HepG2 (cell line): ENCODE measurements around the gene FGD5. TPM values are rescaled to one million over a fixed set of nuclear protein-coding genes. Genes with fewer than 3 reads are reported as not detected.

Experiments used
- EEA1 ChIP-seq: sonication (generic); formaldehyde crosslinking; IDR thresholded peaks from 2 replicates; pipeline ENCODE4 v1.5.1; 2020; ENCODE audit warnings: mild to moderate bottlenecking, missing genetic modification reagents, borderline replicate concordance
- FOXJ3 ChIP-seq: sonication (generic); formaldehyde crosslinking; IDR thresholded peaks from 2 replicates; pipeline ENCODE4 v1.4.0; 2020; ENCODE audit warnings: missing genetic modification reagents, mild to moderate bottlenecking, borderline replicate concordance
- HMGA1 ChIP-seq: sonication (generic); formaldehyde crosslinking; conservative IDR thresholded peaks from 2 replicates; pipeline ENCODE4 v1.4.0; 2020; ENCODE audit warnings: missing genetic modification reagents
- HOXA7 ChIP-seq: sonication (generic); formaldehyde crosslinking; IDR thresholded peaks from 2 replicates; pipeline ENCODE4 v1.8.1; 2022; ENCODE audit warnings: mild to moderate bottlenecking, missing genetic modification reagents, moderate library complexity
- ISX ChIP-seq: sonication (generic); formaldehyde crosslinking; conservative IDR thresholded peaks from 2 replicates; pipeline ENCODE4 v1.5.0; 2020; ENCODE audit warnings: missing genetic modification reagents
- MZF1 ChIP-seq: sonication (generic); formaldehyde crosslinking; IDR thresholded peaks from 2 replicates; pipeline ENCODE4 v1.8.1; 2023; ENCODE audit warnings: mild to moderate bottlenecking, missing genetic modification reagents, borderline replicate concordance
- NBN ChIP-seq: fragments of 450-650 bp; conservative IDR thresholded peaks from 2 replicates; pipeline ENCODE4 v1.6.1; 2017
- NFYC ChIP-seq: IDR thresholded peaks from 2 replicates; pipeline ENCODE4 v1.6.1; 2016; ENCODE audit warnings: missing genetic modification reagents, missing compliant biosample characterization
- NRL ChIP-seq: sonication (generic); formaldehyde crosslinking; IDR thresholded peaks from 2 replicates; pipeline ENCODE4 v1.5.0; 2020; ENCODE audit warnings: missing genetic modification reagents, mild to moderate bottlenecking, moderate library complexity, borderline replicate concordance
- PLSCR1 ChIP-seq: sonication (generic); formaldehyde crosslinking; IDR thresholded peaks from 2 replicates; pipeline ENCODE4 v1.5.0; 2020; ENCODE audit warnings: missing genetic modification reagents, mild to moderate bottlenecking, borderline replicate concordance
- SMAD1 ChIP-seq: sonication (generic); formaldehyde crosslinking; IDR thresholded peaks from 2 replicates; pipeline ENCODE4 v1.4.0; 2020; ENCODE audit warnings: missing genetic modification reagents, low read depth, mild to moderate bottlenecking, borderline replicate concordance
- THYN1 ChIP-seq: sonication (generic); formaldehyde crosslinking; IDR thresholded peaks from 2 replicates; pipeline ENCODE4 v1.8.1; 2023; ENCODE audit warnings: low read depth, mild to moderate bottlenecking, moderate library complexity, missing genetic modification reagents, borderline replicate concordance
- TRAFD1 ChIP-seq: sonication (generic); formaldehyde crosslinking; IDR thresholded peaks from 2 replicates; pipeline ENCODE4 v1.5.1; 2020; ENCODE audit warnings: missing genetic modification reagents, mild to moderate bottlenecking, borderline replicate concordance
- ZBTB34 ChIP-seq: sonication (generic); formaldehyde crosslinking; IDR thresholded peaks from 2 replicates; pipeline ENCODE4 v1.8.0; 2022; ENCODE audit warnings: mild to moderate bottlenecking, missing genetic modification reagents
- ZNF251 ChIP-seq: sonication (generic); formaldehyde crosslinking; IDR thresholded peaks from 2 replicates; pipeline ENCODE4 v1.9.0; 2021; ENCODE audit warnings: mild to moderate bottlenecking, missing genetic modification reagents
- ZNF672 ChIP-seq: sonication (generic); formaldehyde crosslinking; IDR thresholded peaks from 2 replicates; pipeline ENCODE4 v1.8.1; 2022; ENCODE audit warnings: missing genetic modification reagents
- ZNF710 ChIP-seq: sonication (generic); formaldehyde crosslinking; IDR thresholded peaks from 2 replicates; pipeline ENCODE4 v1.5.0; 2020; ENCODE audit warnings: mild to moderate bottlenecking, missing genetic modification reagents, borderline replicate concordance
- polyA plus RNA-seq, 8 experiments: library from polyadenylated mRNA; depleted of rRNA in 3 of 8; stranded (reverse) in 7 of 8; unstranded in 1 of 8; fragments of >200 nt; fragmentation: Illumina TruSeq in 4 of 8; extraction: Trizol in 4 of 8; gene quantifications; 2 replicates each; pipeline versions ENCODE4 v1.2.1 to v1.2.3, GENCODE V29; 2011 to 2016; ENCODE audit warnings: low read depth in 4 of 8, missing spikeins in 1 of 8, mixed read lengths in 1 of 8; ENCODE audit not compliant: insufficient read depth in 1 of 8
- total RNA-seq, 5 experiments: library from RNA; depleted of rRNA; stranded (reverse); fragments of >200 nt; fragmentation: Illumina TruSeq; extraction: Trizol; gene quantifications; 2 replicates each; pipeline ENCODE4 v1.2.3, GENCODE V29; 2016; ENCODE audit warnings: low read depth in 1 of 5
- TF ChIP-seq, protein P1 (sequence below): sonication (generic); formaldehyde crosslinking; IDR thresholded peaks from 2 replicates; pipeline ENCODE4 v1.9.0; 2021; ENCODE audit warnings: missing genetic modification reagents, borderline replicate concordance
- TF ChIP-seq, protein P2 (sequence below): IDR thresholded peaks from 2 replicates; pipeline ENCODE4 v1.6.1; 2016; ENCODE audit warnings: control low read depth

FGD5 gene
- total and polyA plus RNA-seq, 2 of the 13 experiments (the other 11 are each of a cell fraction or from before 2014, with no cell fraction given) = 0.17 TPM; not detected in 1

DNA sequence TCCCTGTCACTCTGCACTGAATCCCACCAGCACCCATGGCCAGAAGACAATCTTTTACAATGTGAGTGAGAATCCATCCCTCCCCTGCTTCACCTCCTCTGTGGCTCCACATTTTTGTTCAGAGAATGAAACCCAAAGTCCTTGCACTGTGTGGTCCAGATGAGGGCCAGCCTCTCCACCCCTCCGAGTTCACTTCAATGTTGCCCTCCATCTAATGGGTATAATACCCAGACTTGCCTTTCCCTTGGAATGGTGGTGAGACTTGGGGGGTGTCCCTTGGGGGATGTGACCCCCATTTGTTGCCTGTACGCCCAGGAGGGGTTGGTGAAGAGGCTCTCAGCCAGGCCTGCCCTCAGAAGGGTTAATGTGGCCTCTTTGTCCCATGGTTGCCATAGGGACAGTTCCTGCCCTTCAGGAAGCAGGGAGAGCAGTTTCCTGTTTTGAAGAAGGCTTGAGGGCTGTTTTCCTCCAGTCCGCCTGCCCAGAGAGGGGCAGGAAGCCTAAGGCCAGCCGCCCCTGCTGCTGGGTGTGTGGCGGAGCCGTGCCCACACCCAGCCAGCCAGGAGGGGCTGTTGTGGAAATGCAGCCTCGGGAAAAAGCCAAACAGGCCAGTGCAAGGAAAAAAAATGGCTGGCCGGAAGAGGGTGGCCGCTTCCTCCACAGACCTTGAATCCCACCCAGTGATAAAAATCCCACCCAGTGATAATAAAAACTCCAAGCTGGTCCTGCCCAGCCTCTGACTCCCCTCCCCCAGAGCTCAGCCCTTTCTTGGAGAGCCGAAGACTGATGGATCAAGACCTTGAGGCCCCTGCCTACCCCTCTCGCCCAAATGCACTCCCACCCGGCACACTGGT lies 14.6 kb upstream of the FGD5 start (continued):
- TF ChIP-seq ZNF251 (CRISPR knock-in tag) (no peak), ZNF672 (CRISPR knock-in tag) (no peak), HOXA7 (CRISPR knock-in tag) (no peak), ISX (CRISPR knock-in tag) (no peak), NFYC (CRISPR knock-in tag) (no peak), THYN1 (CRISPR knock-in tag) (no peak), HMGA1 (CRISPR knock-in tag) (no peak), PLSCR1 (CRISPR knock-in tag) (no peak), ZNF710 (CRISPR knock-in tag) (no peak), MZF1 (no peak), TRAFD1 (CRISPR knock-in tag) (no peak), SMAD1 (CRISPR knock-in tag) (no peak), ZBTB34 (CRISPR knock-in tag) (no peak), FOXJ3 (no peak), EEA1 (CRISPR knock-in tag) (no peak), NBN (no peak), NRL (no peak)
- TF ChIP-seq, protein P1, sequence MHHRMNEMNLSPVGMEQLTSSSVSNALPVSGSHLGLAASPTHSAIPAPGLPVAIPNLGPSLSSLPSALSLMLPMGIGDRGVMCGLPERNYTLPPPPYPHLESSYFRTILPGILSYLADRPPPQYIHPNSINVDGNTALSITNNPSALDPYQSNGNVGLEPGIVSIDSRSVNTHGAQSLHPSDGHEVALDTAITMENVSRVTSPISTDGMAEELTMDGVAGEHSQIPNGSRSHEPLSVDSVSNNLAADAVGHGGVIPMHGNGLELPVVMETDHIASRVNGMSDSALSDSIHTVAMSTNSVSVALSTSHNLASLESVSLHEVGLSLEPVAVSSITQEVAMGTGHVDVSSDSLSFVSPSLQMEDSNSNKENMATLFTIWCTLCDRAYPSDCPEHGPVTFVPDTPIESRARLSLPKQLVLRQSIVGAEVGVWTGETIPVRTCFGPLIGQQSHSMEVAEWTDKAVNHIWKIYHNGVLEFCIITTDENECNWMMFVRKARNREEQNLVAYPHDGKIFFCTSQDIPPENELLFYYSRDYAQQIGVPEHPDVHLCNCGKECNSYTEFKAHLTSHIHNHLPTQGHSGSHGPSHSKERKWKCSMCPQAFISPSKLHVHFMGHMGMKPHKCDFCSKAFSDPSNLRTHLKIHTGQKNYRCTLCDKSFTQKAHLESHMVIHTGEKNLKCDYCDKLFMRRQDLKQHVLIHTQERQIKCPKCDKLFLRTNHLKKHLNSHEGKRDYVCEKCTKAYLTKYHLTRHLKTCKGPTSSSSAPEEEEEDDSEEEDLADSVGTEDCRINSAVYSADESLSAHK = no peak
- TF ChIP-seq, protein P2, sequence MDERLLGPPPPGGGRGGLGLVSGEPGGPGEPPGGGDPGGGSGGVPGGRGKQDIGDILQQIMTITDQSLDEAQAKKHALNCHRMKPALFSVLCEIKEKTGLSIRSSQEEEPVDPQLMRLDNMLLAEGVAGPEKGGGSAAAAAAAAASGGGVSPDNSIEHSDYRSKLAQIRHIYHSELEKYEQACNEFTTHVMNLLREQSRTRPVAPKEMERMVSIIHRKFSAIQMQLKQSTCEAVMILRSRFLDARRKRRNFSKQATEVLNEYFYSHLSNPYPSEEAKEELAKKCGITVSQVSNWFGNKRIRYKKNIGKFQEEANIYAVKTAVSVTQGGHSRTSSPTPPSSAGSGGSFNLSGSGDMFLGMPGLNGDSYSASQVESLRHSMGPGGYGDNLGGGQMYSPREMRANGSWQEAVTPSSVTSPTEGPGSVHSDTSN (CRISPR knock-in tag) = no peak
